RWPE1 (cell line): Measurements from ENCODE around the gene ANKRD44.

Experiments used
- CTCF ChIA-PET: fragments of 350-600 bp; sonication (Branson Sonifier 250); formaldehyde crosslinking; extraction: SDS; loops from one replicate; lab custom pipeline; 2021; lab: Yijun Ruan, JAX
- POLR2A ChIA-PET: fragments of 400-600 bp; formaldehyde crosslinking; extraction: SDS; loops from one replicate; lab custom pipeline; 2020; ENCODE audit warnings: antibody characterized with exemption; ENCODE audit not compliant: low non-redundant PET; lab: Yijun Ruan, JAX
- DNase-seq: peaks from one replicate; pipeline ENCODE4 v3.0.0; 2012; ENCODE audit warnings: low spot score
- H3K27ac ChIP-seq: fragments of 450-650 bp; 2 replicates; pipeline ENCODE4 v1.5.1; 2017
- CTCF ChIP-seq: fragments of 450-650 bp; conservative IDR thresholded peaks from 2 replicates; pipeline ENCODE4 v1.5.1; 2017; ENCODE audit warnings: low read depth, mild to moderate bottlenecking

ANKRD44 gene

GRCh38 chr2:197115325-197115724 is 195.3 kb downstream of the ANKRD44 start:
- TF ChIP-seq CTCF: no peak
- CTCF ChIA-PET: no interaction called here
- POLR2A ChIA-PET: no interaction called here
- DNase-seq: no peak
- H3K27ac ChIP-seq: no peak overlapping the region

- ChIA-PET POLR2A (no interaction called here), CTCF (interaction anchor here (0.6 to 1.4 kb wide), 13 partner anchors 9 to 1285 kb away, joined by 3 to 6 read pairs (median 3); no protein-coding TSS in a partner anchor)
- no peak overlapping the region for H3K27ac ChIP-seq
- DNase-seq: peak; percentile 39
- TF ChIP-seq CTCF: peak; percentile 57
These were observed 197.3 kb downstream of the ANKRD44 start for GRCh38 chr2:197113275-197113711.

GRCh38 chr2:197109326-197109725 is 201.3 kb downstream of the ANKRD44 start:
- H3K27ac ChIP-seq: no peak overlapping the region
- TF ChIP-seq CTCF: no peak
- ChIA-PET POLR2A (no interaction called here), CTCF (interaction anchor here (0.7 to 0.8 kb wide), 2 partner anchors 8 to 30 kb away, joined by 3 read pairs; no protein-coding TSS in a partner anchor)
- DNase-seq: no peak

GRCh38 chr2:197108758-197109157 is 201.8 kb downstream of the ANKRD44 start:
- DNase-seq: no peak
- no peak for TF ChIP-seq CTCF
- H3K27ac ChIP-seq: no peak overlapping the region
- CTCF ChIA-PET: interaction anchor here (0.8 kb wide), 1 partner anchor 9 kb away, joined by 3 read pairs; no protein-coding TSS in a partner anchor
- POLR2A ChIA-PET: no interaction called here

- no peak overlapping the region for H3K27ac ChIP-seq
- CTCF ChIA-PET: no interaction called here
- no peak for DNase-seq
- POLR2A ChIA-PET: no interaction called here
- no peak for TF ChIP-seq CTCF
These were observed 203.0 kb downstream of the ANKRD44 start for GRCh38 chr2:197107291-197108269.

- ChIA-PET CTCF (no interaction called here), POLR2A (no interaction called here)
- DNase-seq: no peak
- TF ChIP-seq CTCF: no peak
- H3K27ac ChIP-seq: no peak overlapping the region
These were observed 207.2 kb downstream of the ANKRD44 start for GRCh38 chr2:197103363-197103762.
